ENCODE measurements around the gene ARHGAP44.

DNA sequence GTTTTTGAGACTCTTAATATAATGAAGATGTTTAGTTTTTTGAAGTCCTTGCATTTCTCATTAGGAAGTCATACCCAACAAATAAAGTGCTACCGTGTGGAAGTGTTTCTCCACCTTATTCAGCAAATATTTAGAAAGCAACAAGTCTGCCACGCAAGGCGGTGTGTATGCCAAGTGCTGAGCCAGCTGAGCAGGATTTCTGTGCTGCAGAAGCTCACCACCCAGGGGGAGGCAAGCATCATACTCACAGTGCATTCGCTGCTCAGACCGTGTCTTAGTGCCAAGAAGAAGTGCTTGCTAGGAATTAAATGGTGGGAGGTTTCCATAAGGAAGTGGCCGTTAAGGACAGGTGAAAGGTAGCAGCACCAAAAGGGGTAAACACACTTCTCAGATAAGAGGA, 111.2 kb downstream of the ARHGAP44 start:
- no peak for TF ChIP-seq JUND (IDR thresholded peaks at IDR 0.05; ENCODE audit: low read length)
- no peak for TF ChIP-seq USF2 (IDR thresholded peaks at IDR 0.05; ENCODE audit: low read length)
- TF ChIP-seq SIN3A (conservative IDR thresholded peaks at IDR 0.05 in 1 of 2, IDR thresholded peaks at IDR 0.05 in 1 of 2; ENCODE audit: low read depth in 1 of 2, low read length in 2 of 2): no peak
- no peak for TF ChIP-seq CHD2 (IDR thresholded peaks at IDR 0.05; ENCODE audit: low read length)
- TF ChIP-seq EZH2 (IDR thresholded peaks at IDR 0.05; ENCODE audit: low read depth, low read length, severe bottlenecking): no peak
- no peak for TF ChIP-seq POLR2A (IDR thresholded peaks at IDR 0.05; ENCODE audit: control extremely low read depth in 1 of 2, low read depth in 2 of 2, low read length in 2 of 2)
- TF ChIP-seq CHD1 (IDR thresholded peaks at IDR 0.05; ENCODE audit: low read depth, low read length): no peak
- TF ChIP-seq RFX5 (IDR thresholded peaks at IDR 0.05; ENCODE audit: borderline replicate concordance, low read depth, low read length): no peak
- no peak for TF ChIP-seq TAF1 (IDR thresholded peaks at IDR 0.05; ENCODE audit: low read depth, low read length)
- no peak for TF ChIP-seq POLR2AphosphoS5 (IDR thresholded peaks at IDR 0.05; ENCODE audit: low read depth, low read length)
- TF ChIP-seq GTF2F1 (IDR thresholded peaks at IDR 0.05; ENCODE audit: borderline replicate concordance, low read depth, low read length): no peak
- TF ChIP-seq TCF12 (IDR thresholded peaks at IDR 0.05; ENCODE audit: low read depth, low read length): no peak
- TF ChIP-seq, protein P1, sequence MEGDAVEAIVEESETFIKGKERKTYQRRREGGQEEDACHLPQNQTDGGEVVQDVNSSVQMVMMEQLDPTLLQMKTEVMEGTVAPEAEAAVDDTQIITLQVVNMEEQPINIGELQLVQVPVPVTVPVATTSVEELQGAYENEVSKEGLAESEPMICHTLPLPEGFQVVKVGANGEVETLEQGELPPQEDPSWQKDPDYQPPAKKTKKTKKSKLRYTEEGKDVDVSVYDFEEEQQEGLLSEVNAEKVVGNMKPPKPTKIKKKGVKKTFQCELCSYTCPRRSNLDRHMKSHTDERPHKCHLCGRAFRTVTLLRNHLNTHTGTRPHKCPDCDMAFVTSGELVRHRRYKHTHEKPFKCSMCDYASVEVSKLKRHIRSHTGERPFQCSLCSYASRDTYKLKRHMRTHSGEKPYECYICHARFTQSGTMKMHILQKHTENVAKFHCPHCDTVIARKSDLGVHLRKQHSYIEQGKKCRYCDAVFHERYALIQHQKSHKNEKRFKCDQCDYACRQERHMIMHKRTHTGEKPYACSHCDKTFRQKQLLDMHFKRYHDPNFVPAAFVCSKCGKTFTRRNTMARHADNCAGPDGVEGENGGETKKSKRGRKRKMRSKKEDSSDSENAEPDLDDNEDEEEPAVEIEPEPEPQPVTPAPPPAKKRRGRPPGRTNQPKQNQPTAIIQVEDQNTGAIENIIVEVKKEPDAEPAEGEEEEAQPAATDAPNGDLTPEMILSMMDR (IDR thresholded peaks at IDR 0.05; ENCODE audit: control extremely low read depth in 1 of 3, insufficient read depth in 1 of 3, low read depth in 1 of 3, low read length in 3 of 3): no peak

All from H1 (cell line).